Mesenchymal stem cell (in vitro differentiated cells and primary cell): ENCODE data around the gene RRP1.

Experiments used
- DNase-seq: peaks from one replicate; pipeline ENCODE4 v3.0.0-alpha.2; 2013
- H2AFZ ChIP-seq: one replicate; pipeline ENCODE4 v1.6.1; 2013; ENCODE audit warnings: low read depth, mild to moderate bottlenecking, control low read depth, inconsistent platforms, low read length, moderate library complexity
- H2AK5ac ChIP-seq: 2 replicates; pipeline ENCODE4 v1.6.1; 2013; ENCODE audit warnings: low read length, moderate library complexity, mild to moderate bottlenecking, inconsistent platforms; ENCODE audit not compliant: severe bottlenecking
- H2BK120ac ChIP-seq: one replicate; pipeline ENCODE4 v1.6.1; 2013; ENCODE audit warnings: low read depth, mild to moderate bottlenecking, inconsistent platforms, low read length, moderate library complexity
- H2BK12ac ChIP-seq, 2 experiments: one replicate each; pipeline ENCODE4 v1.6.1; 2013; ENCODE audit warnings: inconsistent platforms in 2 of 2, low read length in 2 of 2, mild to moderate bottlenecking in 2 of 2, moderate library complexity in 2 of 2, control low read depth in 1 of 2
- H2BK15ac ChIP-seq: one replicate; pipeline ENCODE4 v1.6.1; 2013; ENCODE audit warnings: mild to moderate bottlenecking, low read depth, inconsistent platforms; ENCODE audit not compliant: poor library complexity, severe bottlenecking
- H2BK5ac ChIP-seq: 2 replicates; pipeline ENCODE4 v1.6.1; 2013; ENCODE audit warnings: low read depth, mild to moderate bottlenecking, low read length, control low read depth, inconsistent platforms; ENCODE audit not compliant: poor library complexity, severe bottlenecking
- H3K14ac ChIP-seq, 2 experiments: one replicate each; pipeline ENCODE4 v1.6.1; 2013; ENCODE audit warnings: inconsistent platforms in 2 of 2, low read length in 2 of 2, control low read depth in 1 of 2, mild to moderate bottlenecking in 1 of 2, moderate library complexity in 1 of 2
- H3K18ac ChIP-seq, 2 experiments: one replicate each; pipeline ENCODE4 v1.6.1; 2013; ENCODE audit warnings: inconsistent platforms in 2 of 2, low read length in 2 of 2, control low read depth in 1 of 2, low read depth in 1 of 2, mild to moderate bottlenecking in 1 of 2
- H3K23ac ChIP-seq, 2 experiments: one replicate each; pipeline ENCODE4 v1.6.1; 2013; ENCODE audit warnings: inconsistent platforms in 2 of 2, low read length in 2 of 2, mild to moderate bottlenecking in 2 of 2, moderate library complexity in 2 of 2, control low read depth in 1 of 2
- H3K27ac ChIP-seq: 2 replicates; pipeline ENCODE4 v1.5.1; 2013; ENCODE audit warnings: mild to moderate bottlenecking, moderate library complexity, low read length, control low read depth, inconsistent platforms; ENCODE audit not compliant: poor library complexity, severe bottlenecking
- H3K27me3 ChIP-seq, 2 experiments: 2 replicates each; pipeline versions ENCODE4 v1.6.1 to v1.7.0; 2013; ENCODE audit warnings: low read length in 2 of 2, mild to moderate bottlenecking in 2 of 2, moderate library complexity in 2 of 2, control low read depth in 1 of 2, inconsistent platforms in 1 of 2; ENCODE audit not compliant: control insufficient read depth in 1 of 2, insufficient read depth in 1 of 2
- H3K36me3 ChIP-seq, 2 experiments: 2 replicates each; pipeline versions ENCODE4 v1.6.1 to v1.7.0; 2013; ENCODE audit warnings: low read length in 2 of 2, control low read depth in 1 of 2, inconsistent platforms in 1 of 2, low read depth in 1 of 2, mild to moderate bottlenecking in 1 of 2; ENCODE audit not compliant: insufficient read depth in 2 of 2, control insufficient read depth in 1 of 2
- H3K4ac ChIP-seq, 2 experiments: one replicate each; pipeline ENCODE4 v1.6.1; 2013; ENCODE audit warnings: inconsistent platforms in 2 of 2, low read length in 2 of 2, mild to moderate bottlenecking in 2 of 2, moderate library complexity in 2 of 2, control low read depth in 1 of 2, low read depth in 1 of 2
- H3K4me1 ChIP-seq: 2 replicates; pipeline ENCODE4 v1.6.1; 2013; ENCODE audit warnings: low read depth, low read length, control low read depth; ENCODE audit not compliant: control insufficient read depth, insufficient read depth
- H3K4me2 ChIP-seq: 2 replicates; pipeline ENCODE4 v1.6.1; 2013; ENCODE audit warnings: low read length, mild to moderate bottlenecking, inconsistent platforms; ENCODE audit not compliant: poor library complexity, severe bottlenecking
- H3K4me3 ChIP-seq, 2 experiments: 2 replicates each; pipeline versions ENCODE4 v1.5.1 to v1.7.0; 2013; ENCODE audit warnings: low read length in 2 of 2, mild to moderate bottlenecking in 2 of 2, control low read depth in 1 of 2, low read depth in 1 of 2; ENCODE audit not compliant: insufficient read depth in 1 of 2
- H3K79me1 ChIP-seq: replicated peaks from 2 replicates; pipeline ENCODE4 v1.6.1; 2013; ENCODE audit warnings: mild to moderate bottlenecking, control low read depth, low read length, inconsistent platforms; ENCODE audit not compliant: poor library complexity, severe bottlenecking
- H3K9ac ChIP-seq: 2 replicates; pipeline ENCODE4 v1.7.0; 2013; ENCODE audit warnings: mild to moderate bottlenecking, low read length, moderate library complexity
- H3K9me3 ChIP-seq: 2 replicates; pipeline ENCODE4 v1.7.0; 2013; ENCODE audit warnings: mild to moderate bottlenecking, low read length; ENCODE audit not compliant: control insufficient read depth
- H4K8ac ChIP-seq: one replicate; pipeline ENCODE4 v1.6.1; 2013; ENCODE audit warnings: inconsistent platforms, mild to moderate bottlenecking, low read length, moderate library complexity
- H4K91ac ChIP-seq: one replicate; pipeline ENCODE4 v1.6.1; 2013; ENCODE audit warnings: mild to moderate bottlenecking, low read length, inconsistent platforms
- WGBS: methylation state at CpG from one replicate; pipeline ENCODE4 v1.1.7; 2013; ENCODE audit warnings: mixed read lengths; 5-methylcytosine and 5-hydroxymethylcytosine counted together

The RRP1 gene

DNA sequence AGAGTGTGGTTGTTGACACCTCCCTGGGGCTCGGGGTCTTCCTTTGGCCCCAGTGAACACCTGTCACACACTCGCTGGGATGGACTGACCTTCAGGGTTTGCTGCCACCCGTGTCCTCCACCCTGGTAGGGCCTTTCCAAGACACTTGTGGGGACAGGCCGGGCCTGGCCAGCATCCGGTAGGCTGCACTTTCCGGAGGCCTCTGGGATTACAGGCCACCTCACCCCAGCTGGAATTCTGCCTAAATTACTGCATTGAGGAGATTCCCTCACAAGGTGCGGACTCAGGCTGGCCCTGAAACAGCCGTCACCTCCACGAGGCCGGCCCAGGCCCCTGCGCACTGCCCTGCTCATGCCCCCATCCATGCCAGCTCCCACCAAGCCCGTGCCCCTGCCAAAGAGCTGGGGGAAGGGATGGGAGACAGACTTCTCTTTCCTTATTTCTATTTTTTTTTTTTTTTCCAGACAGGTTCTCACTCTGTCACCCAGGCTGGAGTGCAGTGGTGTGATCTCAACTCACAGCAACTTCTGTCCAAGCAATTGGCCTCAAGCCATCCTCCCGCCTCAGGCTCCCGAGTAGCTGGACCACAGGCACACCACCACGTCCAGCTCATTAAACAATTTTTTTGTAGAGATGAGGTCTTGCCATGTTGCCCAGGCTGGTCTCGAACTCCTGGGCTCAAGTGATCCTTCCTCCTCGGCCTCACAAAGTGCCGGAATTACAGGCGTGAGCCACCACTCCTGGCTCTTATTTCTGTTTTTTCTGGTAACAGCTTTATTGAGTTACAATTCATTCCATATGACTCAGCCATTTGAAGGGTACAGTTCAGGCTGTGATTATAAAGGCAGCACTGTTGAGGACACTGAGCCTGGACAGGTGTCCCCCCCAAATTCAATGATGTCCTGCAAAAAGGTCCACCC lies 24.5 kb upstream of the RRP1 start:
- DNase-seq = no peak
- WGBS = 94% methylated on average over 16 of the region's 19 CpGs
- Histone ChIP-seq H2BK120ac (no peak overlapping the region), H3K27me3 (no peaks in the 10 kb centered on the region), H4K8ac (no peak overlapping the region), H2BK5ac (no peak overlapping the region), H3K4ac (no peak overlapping the region), H4K91ac (no peak overlapping the region), H3K36me3 (peaks cover 30 to 45% of the 10 kb centered on the region in 2 experiments), H3K18ac (no peak overlapping the region), H2BK15ac (peak overlapping the region; percentile 56), H3K27ac (no peak overlapping the region), H2BK12ac (no peak overlapping the region), H3K4me2 (no peak overlapping the region), H3K4me3 (no peak overlapping the region), H3K9ac (no peak overlapping the region), H2AK5ac (no peak overlapping the region), H3K14ac (no peak overlapping the region), H3K4me1 (peaks cover 27% of the 10 kb centered on the region), H3K9me3 (peaks cover 4% of the 10 kb centered on the region), H2AFZ (no peak overlapping the region), H3K79me1 (peaks cover 9% of the 10 kb centered on the region), H3K23ac (no peak overlapping the region)

DNA sequence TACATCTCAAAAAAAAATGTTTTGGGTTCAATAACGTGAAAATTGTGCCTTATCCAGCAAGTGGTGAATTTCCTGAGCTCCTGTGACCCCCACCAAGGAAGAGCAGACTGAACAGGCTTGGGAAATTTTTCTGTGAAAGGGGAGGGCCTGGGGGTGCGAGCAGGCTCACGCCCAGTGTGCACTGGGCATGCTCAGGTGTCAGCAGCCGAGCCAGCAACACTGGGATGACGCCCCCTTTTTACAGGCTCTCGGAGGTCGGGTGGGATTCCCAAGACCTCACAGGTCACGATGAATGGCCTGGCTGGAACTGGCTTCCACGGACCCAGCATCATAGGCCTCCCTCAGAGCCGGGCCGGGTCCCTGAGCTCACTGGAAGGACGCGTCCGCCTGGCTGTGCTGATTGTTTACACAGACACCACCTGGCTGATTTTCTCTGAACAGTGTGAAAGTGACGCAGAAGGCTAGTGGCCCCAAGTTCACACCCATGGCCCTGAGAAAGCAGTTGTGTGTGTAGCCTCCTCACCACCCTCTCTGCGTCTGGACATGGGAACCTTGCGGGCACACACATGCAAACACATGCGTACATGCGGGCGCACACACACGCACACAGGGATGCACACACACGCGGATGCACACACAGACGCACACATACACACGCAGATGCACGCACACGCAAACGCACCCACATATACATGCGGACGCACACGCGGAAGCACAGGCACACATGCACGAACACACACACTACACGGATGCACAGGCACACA lies 22.5 kb upstream of the RRP1 start:
- Histone ChIP-seq H3K27me3 (no peaks in the 10 kb centered on the region), H4K8ac (peak overlapping the region; percentile 80), H3K9ac (no peak overlapping the region), H3K4ac (peak overlapping the region in 1 of 2 experiments; percentile 3), H2BK12ac (peak overlapping the region; percentile 81 to 97), H3K4me2 (no peak overlapping the region), H2BK5ac (no peak overlapping the region), H3K36me3 (peaks cover 15 to 33% of the 10 kb centered on the region in 2 experiments), H2AFZ (no peak overlapping the region), H2BK120ac (no peak overlapping the region), H3K23ac (peak overlapping the region in 1 of 2 experiments; percentile 37), H3K79me1 (peaks cover 2% of the 10 kb centered on the region), H3K27ac (no peak overlapping the region), H4K91ac (peak overlapping the region; percentile 100), H3K18ac (peak overlapping the region in 1 of 2 experiments; percentile 91), H3K4me1 (peaks cover 27% of the 10 kb centered on the region), H2AK5ac (no peak overlapping the region), H3K9me3 (peaks cover 4% of the 10 kb centered on the region), H2BK15ac (no peak overlapping the region), H3K4me3 (no peak overlapping the region), H3K14ac (peak overlapping the region in 1 of 2 experiments; percentile 84)
- 93% methylated on average over 34 of the region's 34 CpGs for WGBS
- DNase-seq = peak; percentile 53

DNA sequence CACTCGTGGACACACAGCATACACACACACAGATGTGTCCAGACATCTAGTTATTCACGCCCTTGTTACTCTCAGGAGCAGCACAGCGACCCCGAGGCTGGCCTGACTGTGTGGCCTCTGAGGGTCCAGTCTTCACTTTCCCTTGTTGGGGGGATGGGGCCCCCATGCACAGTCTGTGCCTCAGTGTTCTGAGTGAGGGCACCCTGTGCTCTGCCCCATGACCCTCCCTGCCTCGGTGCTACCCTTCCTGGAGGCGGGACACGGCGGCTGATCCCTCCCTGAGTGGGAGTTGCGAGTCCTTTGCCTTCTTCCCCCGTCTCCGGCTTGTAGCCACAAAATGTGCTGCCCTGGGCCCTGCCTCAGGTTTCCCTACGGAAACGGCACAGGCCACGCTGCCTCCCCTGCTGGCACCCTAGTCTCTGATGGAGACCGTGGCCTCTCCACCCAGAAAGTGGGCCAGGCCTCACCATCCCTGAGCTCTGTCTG lies 21.8 kb upstream of the RRP1 start:
- Histone ChIP-seq H3K4me2 (no peak overlapping the region), H2BK12ac (peak overlapping the region; percentile 81 to 97), H2AFZ (no peak overlapping the region), H3K4me3 (no peak overlapping the region), H3K4ac (peak overlapping the region; percentile 95 to 100), H2BK5ac (peak overlapping the region; percentile 67), H3K9me3 (peaks cover 4% of the 10 kb centered on the region), H3K18ac (peak overlapping the region; percentile 90 to 91), H3K27me3 (no peaks in the 10 kb centered on the region), H3K79me1 (no peaks in the 10 kb centered on the region), H3K27ac (no peak overlapping the region), H2AK5ac (peak overlapping the region; percentile 88), H2BK120ac (peak overlapping the region; percentile 97), H2BK15ac (peak overlapping the region; percentile 96), H3K36me3 (peaks cover 13 to 28% of the 10 kb centered on the region in 2 experiments), H4K91ac (peak overlapping the region; percentile 100), H3K23ac (peak overlapping the region in 1 of 2 experiments; percentile 37), H3K9ac (peak overlapping the region; percentile 80), H3K14ac (peak overlapping the region in 1 of 2 experiments; percentile 93), H3K4me1 (peaks cover 27% of the 10 kb centered on the region), H4K8ac (peak overlapping the region; percentile 80)
- WGBS = 94% methylated on average over 15 of the region's 15 CpGs
- DNase-seq = no peak
